Fibroblast of lung (primary cell): ENCODE data around the gene SRRM3.
"Not testable (repeated sequence)": the region's sequence is repeated elsewhere in the genome, so short reads cannot be mapped to it uniquely, and the experiment has no call there.

Experiments used
- CTCF ChIP-seq, 2 donors: IDR thresholded peaks in 1 of 2; conservative IDR thresholded peaks in 1 of 2; 1 replicate in 1 of 2; 2 replicates in 1 of 2; pipeline ENCODE4 v1.5.1; 2011 to 2012; ENCODE audit warnings: low read length in 2 of 2, control low read depth in 1 of 2, inconsistent platforms in 1 of 2, low read depth in 1 of 2, mild to moderate bottlenecking in 1 of 2
- EZH2 ChIP-seq: IDR thresholded peaks from 2 replicates; pipeline ENCODE4 v1.5.1; 2012; ENCODE audit warnings: low read length, control low read depth, mild to moderate bottlenecking; ENCODE audit errors: missing control alignments

GRCh38 chr7:76271384-76271783 lies 69.7 kb downstream of the SRRM3 start:
- TF ChIP-seq EZH2; CTCF (conservative IDR thresholded peaks at IDR 0.05 in 1 of 2, IDR thresholded peaks at IDR 0.05 in 1 of 2; ENCODE audit: low read depth in 1 of 2, low read length in 2 of 2): not testable (repeated sequence)
